ENCODE results near the gene RAB7A.

The RAB7A gene

GRCh38 chr3:128794067-128794768 is 68.2 kb downstream of the RAB7A start:
- peak in 1 of 5 donors; percentile 74 for DNase-seq

GRCh38 chr3:128794770-128795649 is 69.0 kb downstream of the RAB7A start:
- peak; percentile 20 to 79 (median 47) for DNase-seq

- no peak for DNase-seq
Measured at GRCh38 chr3:128799653-128800052, 73.7 kb downstream of the RAB7A start.

GRCh38 chr3:128800241-128801187 is 74.5 kb downstream of the RAB7A start:
- peak in 1 of 5 donors; percentile 61 for DNase-seq

GRCh38 chr3:128801779-128802380 is 75.9 kb downstream of the RAB7A start:
- peak in 1 of 5 donors; percentile 15 for DNase-seq

GRCh38 chr3:128803307-128803706 is 77.3 kb downstream of the RAB7A start:
- DNase-seq: peak in 1 of 5 donors; percentile 23

- DNase-seq: peak in 4 of 5 donors; percentile 35 to 93 (median 50)
Measured at GRCh38 chr3:128804017-128804810, 78.2 kb downstream of the RAB7A start.

- no peak for DNase-seq
Measured at GRCh38 chr3:128804811-128805155, 78.8 kb downstream of the RAB7A start.

- DNase-seq: no peak
Measured at GRCh38 chr3:128805772-128806171, 79.8 kb downstream of the RAB7A start.

GRCh38 chr3:128806588-128806987 is 80.6 kb downstream of the RAB7A start:
- no peak for DNase-seq

- no peak for DNase-seq
Measured at GRCh38 chr3:128807186-128807830, 81.3 kb downstream of the RAB7A start.

- no peak for DNase-seq
Measured at GRCh38 chr3:128808672-128809071, 82.7 kb downstream of the RAB7A start.

- DNase-seq: no peak
Measured at GRCh38 chr3:128813097-128813496, 87.1 kb downstream of the RAB7A start.

GRCh38 chr3:128814060-128814459 is 88.1 kb downstream of the RAB7A start:
- DNase-seq: no peak

- no peak for DNase-seq
Measured at GRCh38 chr3:128814519-128815317, 88.7 kb downstream of the RAB7A start.

- no peak for DNase-seq
Measured at GRCh38 chr3:128815318-128816064, 89.5 kb downstream of the RAB7A start.

- DNase-seq: no peak
Measured at GRCh38 chr3:128818186-128818787, 92.3 kb downstream of the RAB7A start.

GRCh38 chr3:128820252-128820839 is 94.4 kb downstream of the RAB7A start:
- no peak for DNase-seq

- DNase-seq: no peak
Measured at GRCh38 chr3:128823008-128823407, 97.0 kb downstream of the RAB7A start.
